AG09309 (cell line): ENCODE data around the gene ZNF480.

ENCODE experiments used
- DNase-seq: peaks from one replicate; pipeline ENCODE4 v3.0.0-alpha.2; 2010; ENCODE audit warnings: low read depth
- H3K4me3 ChIP-seq: 2 replicates; pipeline ENCODE4 v1.5.1; 2011; ENCODE audit warnings: mild to moderate bottlenecking, low read depth, low read length, moderate library complexity; ENCODE audit not compliant: control insufficient read depth
- CTCF ChIP-seq: IDR thresholded peaks from 2 replicates; pipeline ENCODE4 v1.5.1; 2011; ENCODE audit warnings: mild to moderate bottlenecking, low read depth, low read length, inconsistent platforms; ENCODE audit not compliant: insufficient read depth, control insufficient read depth; ENCODE audit errors: missing control alignments

The ZNF480 gene

GRCh38 chr19:52296400-52296772 lies 583 bp upstream of the ZNF480 start:
- H3K4me3 ChIP-seq, result peak overlapping the region; percentile 60
- TF ChIP-seq CTCF, result no peak
- no peak for DNase-seq

GRCh38 chr19:52297601-52298364 lies 814 bp downstream of the ZNF480 start:
- no peak for DNase-seq
- H3K4me3 ChIP-seq, result peak overlapping the region; percentile 87
- no peak for TF ChIP-seq CTCF

- DNase-seq, result no peak
- no peak overlapping the region for H3K4me3 ChIP-seq
- TF ChIP-seq CTCF, result no peak
Measured at GRCh38 chr19:52307275-52307674, 10.3 kb downstream of the ZNF480 start.

GRCh38 chr19:52322429-52322828 lies 25.5 kb downstream of the ZNF480 start:
- no peak for DNase-seq
- no peak overlapping the region for H3K4me3 ChIP-seq
- no peak for TF ChIP-seq CTCF

- no peak for TF ChIP-seq CTCF
- H3K4me3 ChIP-seq, result no peak overlapping the region
Measured at GRCh38 chr19:52331757-52332156, 34.8 kb downstream of the ZNF480 start.

GRCh38 chr19:52335768-52336116 lies 38.8 kb downstream of the ZNF480 start:
- DNase-seq, result no peak
- TF ChIP-seq CTCF, result no peak
- H3K4me3 ChIP-seq, result peak overlapping the region; percentile 71

More at GRCh38 chr19:52331757-52332156, 34.8 kb downstream of the ZNF480 start:
- no peak for DNase-seq
